ENCODE data around the gene GGCT.

GGCT gene

GRCh38 chr7:30514776-30515175 is 10.1 kb upstream of the GGCT start:
- no peak overlapping the region for H3K27ac ChIP-seq
- no peaks in the 10 kb centered on the region for H3K27me3 ChIP-seq (ENCODE audit: insufficient read depth, low read depth, severe bottlenecking)
- no peaks in the 10 kb centered on the region for H3K36me3 ChIP-seq
- DNase-seq = no peak
- H3K4me3 ChIP-seq (ENCODE audit: low read depth, low read length) = no peak overlapping the region
- no peaks in the 10 kb centered on the region for H3K9me3 ChIP-seq (ENCODE audit: severe bottlenecking)
- TF ChIP-seq, protein P1, sequence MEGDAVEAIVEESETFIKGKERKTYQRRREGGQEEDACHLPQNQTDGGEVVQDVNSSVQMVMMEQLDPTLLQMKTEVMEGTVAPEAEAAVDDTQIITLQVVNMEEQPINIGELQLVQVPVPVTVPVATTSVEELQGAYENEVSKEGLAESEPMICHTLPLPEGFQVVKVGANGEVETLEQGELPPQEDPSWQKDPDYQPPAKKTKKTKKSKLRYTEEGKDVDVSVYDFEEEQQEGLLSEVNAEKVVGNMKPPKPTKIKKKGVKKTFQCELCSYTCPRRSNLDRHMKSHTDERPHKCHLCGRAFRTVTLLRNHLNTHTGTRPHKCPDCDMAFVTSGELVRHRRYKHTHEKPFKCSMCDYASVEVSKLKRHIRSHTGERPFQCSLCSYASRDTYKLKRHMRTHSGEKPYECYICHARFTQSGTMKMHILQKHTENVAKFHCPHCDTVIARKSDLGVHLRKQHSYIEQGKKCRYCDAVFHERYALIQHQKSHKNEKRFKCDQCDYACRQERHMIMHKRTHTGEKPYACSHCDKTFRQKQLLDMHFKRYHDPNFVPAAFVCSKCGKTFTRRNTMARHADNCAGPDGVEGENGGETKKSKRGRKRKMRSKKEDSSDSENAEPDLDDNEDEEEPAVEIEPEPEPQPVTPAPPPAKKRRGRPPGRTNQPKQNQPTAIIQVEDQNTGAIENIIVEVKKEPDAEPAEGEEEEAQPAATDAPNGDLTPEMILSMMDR (IDR thresholded peaks at IDR 0.05; ENCODE audit: low read depth, low read length) = no peak

- Histone ChIP-seq H3K27me3 (ENCODE audit: insufficient read depth, low read depth, severe bottlenecking) (no peaks in the 10 kb centered on the region), H3K9me3 (ENCODE audit: severe bottlenecking) (no peaks in the 10 kb centered on the region), H3K27ac (no peak overlapping the region), H3K36me3 (no peaks in the 10 kb centered on the region), H3K4me3 (ENCODE audit: low read depth, low read length) (no peak overlapping the region)
- TF ChIP-seq, protein P1 (IDR thresholded peaks at IDR 0.05; ENCODE audit: low read depth, low read length) = no peak
- no peak for DNase-seq
Measured at GRCh38 chr7:30514177-30514576, 9.5 kb upstream of the GGCT start.

- no peak for DNase-seq
- Histone ChIP-seq H3K27ac (no peak overlapping the region), H3K27me3 (ENCODE audit: insufficient read depth, low read depth, severe bottlenecking) (no peaks in the 10 kb centered on the region), H3K9me3 (ENCODE audit: severe bottlenecking) (no peaks in the 10 kb centered on the region), H3K4me3 (ENCODE audit: low read depth, low read length) (no peak overlapping the region), H3K36me3 (no peaks in the 10 kb centered on the region)
- TF ChIP-seq, protein P1 (IDR thresholded peaks at IDR 0.05; ENCODE audit: low read depth, low read length) = no peak
Measured at GRCh38 chr7:30513762-30514161, 9.1 kb upstream of the GGCT start.

GRCh38 chr7:30511973-30512662 is 7.5 kb upstream of the GGCT start:
- TF ChIP-seq, protein P1 (IDR thresholded peaks at IDR 0.05; ENCODE audit: low read depth, low read length) = no peak
- no peak overlapping the region for H3K4me3 ChIP-seq (ENCODE audit: low read depth, low read length)
- DNase-seq = no peak
- no peaks in the 10 kb centered on the region for H3K9me3 ChIP-seq (ENCODE audit: severe bottlenecking)
- no peaks in the 10 kb centered on the region for H3K27me3 ChIP-seq (ENCODE audit: insufficient read depth, low read depth, severe bottlenecking)
- H3K36me3 ChIP-seq = no peaks in the 10 kb centered on the region
- H3K27ac ChIP-seq = no peak overlapping the region

- no peaks in the 10 kb centered on the region for H3K9me3 ChIP-seq (ENCODE audit: severe bottlenecking)
- no peak overlapping the region for H3K27ac ChIP-seq
- no peak for DNase-seq
- no peaks in the 10 kb centered on the region for H3K27me3 ChIP-seq (ENCODE audit: insufficient read depth, low read depth, severe bottlenecking)
- no peak overlapping the region for H3K4me3 ChIP-seq (ENCODE audit: low read depth, low read length)
- TF ChIP-seq, protein P1 (IDR thresholded peaks at IDR 0.05; ENCODE audit: low read depth, low read length) = no peak
- H3K36me3 ChIP-seq = no peaks in the 10 kb centered on the region
Measured at GRCh38 chr7:30511494-30511893, 6.9 kb upstream of the GGCT start.
